Measurements from ENCODE around the gene SLC25A45. TPM values are rescaled to one million over a fixed set of nuclear protein-coding genes. Genes with fewer than 3 reads are reported as not detected.
A peak's percentile ranks its signal among the peaks of the same experiment; 100 is the strongest.

Gene SLC25A45
- total RNA-seq, 1 donor from 2014 or later: 1.9 TPM

DNA sequence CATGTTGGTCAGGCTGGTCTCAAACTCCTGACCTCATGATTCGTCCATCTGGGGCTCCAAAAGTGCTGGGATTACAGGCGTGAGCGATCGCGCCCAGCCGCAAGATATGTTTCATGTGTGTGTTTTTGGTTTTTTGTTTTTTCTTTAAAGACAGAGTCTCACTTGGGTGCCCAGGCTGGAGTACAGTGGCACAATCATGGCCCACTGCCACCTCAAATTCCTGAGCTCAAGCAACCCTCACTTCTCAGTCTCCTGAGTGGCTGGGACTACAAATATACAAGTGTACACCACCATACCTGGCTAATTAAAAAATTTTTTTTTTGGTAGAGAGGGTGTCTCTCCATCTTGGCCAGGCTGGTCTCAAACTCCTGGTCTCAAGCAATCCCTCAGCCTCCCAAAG, 19.5 kb downstream of the SLC25A45 start:
- Mint-ChIP-seq H3K27ac (no peak overlapping the region), H3K36me3 (no peaks in the 10 kb centered on the region), H3K4me1 (ENCODE audit: unreplicated experiment) (peaks cover 13% of the 10 kb centered on the region), H3K27me3 (peaks cover 4% of the 10 kb centered on the region), H3K4me3 (no peak overlapping the region), H3K9me3 (no peaks in the 10 kb centered on the region)
- DNase-seq (ENCODE audit: extremely low spot score, unreplicated experiment): no peak
- TF ChIP-seq, protein P1, sequence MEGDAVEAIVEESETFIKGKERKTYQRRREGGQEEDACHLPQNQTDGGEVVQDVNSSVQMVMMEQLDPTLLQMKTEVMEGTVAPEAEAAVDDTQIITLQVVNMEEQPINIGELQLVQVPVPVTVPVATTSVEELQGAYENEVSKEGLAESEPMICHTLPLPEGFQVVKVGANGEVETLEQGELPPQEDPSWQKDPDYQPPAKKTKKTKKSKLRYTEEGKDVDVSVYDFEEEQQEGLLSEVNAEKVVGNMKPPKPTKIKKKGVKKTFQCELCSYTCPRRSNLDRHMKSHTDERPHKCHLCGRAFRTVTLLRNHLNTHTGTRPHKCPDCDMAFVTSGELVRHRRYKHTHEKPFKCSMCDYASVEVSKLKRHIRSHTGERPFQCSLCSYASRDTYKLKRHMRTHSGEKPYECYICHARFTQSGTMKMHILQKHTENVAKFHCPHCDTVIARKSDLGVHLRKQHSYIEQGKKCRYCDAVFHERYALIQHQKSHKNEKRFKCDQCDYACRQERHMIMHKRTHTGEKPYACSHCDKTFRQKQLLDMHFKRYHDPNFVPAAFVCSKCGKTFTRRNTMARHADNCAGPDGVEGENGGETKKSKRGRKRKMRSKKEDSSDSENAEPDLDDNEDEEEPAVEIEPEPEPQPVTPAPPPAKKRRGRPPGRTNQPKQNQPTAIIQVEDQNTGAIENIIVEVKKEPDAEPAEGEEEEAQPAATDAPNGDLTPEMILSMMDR (conservative IDR thresholded peaks at IDR 0.05): no peak

GRCh38 chr11:65362320-65362931, 20.0 kb downstream of the SLC25A45 start:
- H3K4me1 Mint-ChIP-seq (ENCODE audit: unreplicated experiment): peaks cover 17% of the 10 kb centered on the region
- H3K27ac Mint-ChIP-seq: no peak overlapping the region
- H3K36me3 Mint-ChIP-seq: no peaks in the 10 kb centered on the region
- H3K27me3 Mint-ChIP-seq: peaks cover 9% of the 10 kb centered on the region
- H3K4me3 Mint-ChIP-seq: no peak overlapping the region
- DNase-seq (ENCODE audit: extremely low spot score, unreplicated experiment): no peak
- H3K9me3 Mint-ChIP-seq: no peaks in the 10 kb centered on the region
- TF ChIP-seq, protein P1 (conservative IDR thresholded peaks at IDR 0.05): no peak

DNA sequence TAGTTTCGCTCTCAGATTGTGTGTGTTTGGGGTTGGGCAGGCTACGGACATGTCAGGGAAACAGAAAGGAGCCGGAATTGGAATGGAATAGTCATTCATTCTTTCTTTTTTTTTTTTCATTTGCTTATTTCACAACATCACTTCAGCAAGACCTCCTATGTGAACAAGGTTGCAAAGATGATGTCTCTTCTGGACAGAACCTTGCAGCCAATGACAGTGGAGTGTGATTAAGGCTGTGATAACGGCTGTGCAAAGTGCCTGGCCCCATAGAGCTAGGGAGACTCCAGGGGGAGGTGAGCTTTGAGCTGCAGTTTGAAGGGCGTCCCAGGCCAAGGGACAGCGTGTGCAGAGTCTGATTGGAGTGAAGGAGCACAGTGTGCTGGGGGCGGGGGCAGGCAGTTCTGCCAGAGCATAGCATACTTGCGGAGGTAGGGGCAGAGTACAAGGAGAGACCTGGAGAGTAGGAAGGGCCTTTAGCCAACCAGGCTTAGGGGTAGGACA, 24.5 kb downstream of the SLC25A45 start:
- Mint-ChIP-seq H3K27me3 (peaks cover 23% of the 10 kb centered on the region), H3K4me3 (peak overlapping the region; percentile 55), H3K27ac (peak overlapping the region; percentile 55), H3K4me1 (ENCODE audit: unreplicated experiment) (peaks cover 14% of the 10 kb centered on the region), H3K9me3 (no peaks in the 10 kb centered on the region), H3K36me3 (no peaks in the 10 kb centered on the region)
- TF ChIP-seq, protein P1 (conservative IDR thresholded peaks at IDR 0.05): no peak
- no peak for DNase-seq (ENCODE audit: extremely low spot score, unreplicated experiment)

GRCh38 chr11:65356394-65356972, 26.0 kb downstream of the SLC25A45 start:
- Mint-ChIP-seq H3K27me3 (peaks cover 23% of the 10 kb centered on the region), H3K4me1 (ENCODE audit: unreplicated experiment) (peaks cover 14% of the 10 kb centered on the region), H3K9me3 (no peaks in the 10 kb centered on the region), H3K36me3 (peaks cover 3% of the 10 kb centered on the region), H3K27ac (no peak overlapping the region), H3K4me3 (peak overlapping the region; percentile 59)
- DNase-seq (ENCODE audit: extremely low spot score, unreplicated experiment): no peak
- TF ChIP-seq, protein P1 (conservative IDR thresholded peaks at IDR 0.05): no peak

DNA sequence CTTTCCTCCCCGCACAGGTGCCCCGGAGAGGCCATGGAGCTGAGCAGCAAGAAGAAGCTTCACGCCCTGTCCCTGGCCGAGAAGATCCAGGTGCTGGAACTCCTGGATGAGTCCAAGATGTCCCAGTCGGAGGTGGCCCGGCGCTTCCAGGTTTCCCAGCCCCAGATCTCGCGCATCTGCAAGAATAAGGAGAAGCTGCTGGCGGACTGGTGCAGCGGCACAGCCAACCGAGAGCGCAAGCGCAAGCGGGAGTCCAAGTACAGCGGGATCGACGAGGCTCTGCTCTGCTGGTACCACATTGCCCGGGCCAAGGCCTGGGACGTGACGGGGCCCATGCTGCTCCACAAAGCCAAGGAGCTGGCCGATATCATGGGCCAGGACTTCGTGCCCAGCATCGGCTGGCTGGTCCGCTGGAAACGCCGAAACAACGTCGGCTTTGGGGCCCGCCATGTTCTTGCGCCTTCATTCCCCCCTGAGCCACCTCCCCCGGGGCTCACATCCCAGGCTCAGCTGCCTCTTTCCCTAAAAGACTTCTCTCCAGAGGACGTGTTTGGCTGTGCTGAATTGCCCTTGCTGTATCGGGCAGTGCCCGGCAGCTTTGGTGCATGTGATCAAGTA, 26.6 kb downstream of the SLC25A45 start:
- no peak for DNase-seq (ENCODE audit: extremely low spot score, unreplicated experiment)
- peaks cover 23% of the 10 kb centered on the region for H3K27me3 Mint-ChIP-seq
- TF ChIP-seq, protein P1 (conservative IDR thresholded peaks at IDR 0.05): no peak
- H3K36me3 Mint-ChIP-seq: peaks cover 3% of the 10 kb centered on the region
- H3K4me1 Mint-ChIP-seq (ENCODE audit: unreplicated experiment): peaks cover 14% of the 10 kb centered on the region
- H3K4me3 Mint-ChIP-seq: peak overlapping the region; percentile 89
- H3K27ac Mint-ChIP-seq: peak overlapping the region; percentile 50
- H3K9me3 Mint-ChIP-seq: no peaks in the 10 kb centered on the region

Measured in type B pancreatic cell (in vitro differentiated cells).